ENCODE measurements around the gene PIAS1. TPM values are rescaled to one million over a fixed set of nuclear protein-coding genes. Genes with fewer than 3 reads are reported as not detected.

PIAS1 gene
- total RNA-seq, 2 experiments from 2014 or later = 44.1 to 59.0 TPM

GRCh38 chr15:68010361-68011153 lies 43.6 kb upstream of the PIAS1 start:
- no peaks in the 10 kb centered on the region for H3K79me2 ChIP-seq (ENCODE audit: insufficient read depth, low read depth, low read length)
- H3K9me3 ChIP-seq (ENCODE audit: low read length) = no peaks in the 10 kb centered on the region
- TF ChIP-seq EZH2phosphoT487 (IDR thresholded peaks at IDR 0.05; ENCODE audit: borderline replicate concordance, low read depth, low read length) = no peak
- TF ChIP-seq, protein P1, sequence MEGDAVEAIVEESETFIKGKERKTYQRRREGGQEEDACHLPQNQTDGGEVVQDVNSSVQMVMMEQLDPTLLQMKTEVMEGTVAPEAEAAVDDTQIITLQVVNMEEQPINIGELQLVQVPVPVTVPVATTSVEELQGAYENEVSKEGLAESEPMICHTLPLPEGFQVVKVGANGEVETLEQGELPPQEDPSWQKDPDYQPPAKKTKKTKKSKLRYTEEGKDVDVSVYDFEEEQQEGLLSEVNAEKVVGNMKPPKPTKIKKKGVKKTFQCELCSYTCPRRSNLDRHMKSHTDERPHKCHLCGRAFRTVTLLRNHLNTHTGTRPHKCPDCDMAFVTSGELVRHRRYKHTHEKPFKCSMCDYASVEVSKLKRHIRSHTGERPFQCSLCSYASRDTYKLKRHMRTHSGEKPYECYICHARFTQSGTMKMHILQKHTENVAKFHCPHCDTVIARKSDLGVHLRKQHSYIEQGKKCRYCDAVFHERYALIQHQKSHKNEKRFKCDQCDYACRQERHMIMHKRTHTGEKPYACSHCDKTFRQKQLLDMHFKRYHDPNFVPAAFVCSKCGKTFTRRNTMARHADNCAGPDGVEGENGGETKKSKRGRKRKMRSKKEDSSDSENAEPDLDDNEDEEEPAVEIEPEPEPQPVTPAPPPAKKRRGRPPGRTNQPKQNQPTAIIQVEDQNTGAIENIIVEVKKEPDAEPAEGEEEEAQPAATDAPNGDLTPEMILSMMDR (conservative IDR thresholded peaks at IDR 0.05; ENCODE audit: low read length) = no peak
- intact Hi-C loops (cut with micrococcal nuclease; ENCODE audit: unreplicated experiment) = no loop called here
- H3K4me2 ChIP-seq (ENCODE audit: low read length) = no peak overlapping the region
- no peaks in the 10 kb centered on the region for H3K9me2 ChIP-seq (ENCODE audit: insufficient read depth, low read length)
- H3K4me3 ChIP-seq (ENCODE audit: low read depth, low read length, poor library complexity, severe bottlenecking) = no peak overlapping the region
- no peaks in the 10 kb centered on the region for H3K4me1 ChIP-seq (ENCODE audit: insufficient read depth, low read length, poor library complexity, severe bottlenecking)
- H3K27ac ChIP-seq (ENCODE audit: low read depth, low read length, poor library complexity, severe bottlenecking) = no peak overlapping the region
- no peaks in the 10 kb centered on the region for H4K20me1 ChIP-seq (ENCODE audit: insufficient read depth, low read length)
- BruUV-seq (replicated peaks) = no TSS peak
- ChIA-PET POLR2A (interaction anchor here (0.6 kb wide), 1 partner anchor 64 kb away, joined by 5 read pairs; no protein-coding TSS in a partner anchor), CTCF (ENCODE audit: unreplicated experiment) (no interaction called here)
- no peak for DNase-seq (ENCODE audit: low spot score)
- no peaks in the 10 kb centered on the region for H3K36me3 ChIP-seq (ENCODE audit: insufficient read depth, low read length)
- no peak overlapping the region for H2AFZ ChIP-seq (ENCODE audit: low read length)

GRCh38 chr15:68012911-68013310 lies 41.2 kb upstream of the PIAS1 start:
- DNase-seq (ENCODE audit: low spot score) = no peak
- intact Hi-C loops (cut with micrococcal nuclease; ENCODE audit: unreplicated experiment) = no loop called here
- Histone ChIP-seq H3K9me3 (ENCODE audit: low read length) (no peaks in the 10 kb centered on the region), H2AFZ (ENCODE audit: low read length) (no peak overlapping the region), H3K79me2 (ENCODE audit: insufficient read depth, low read depth, low read length) (no peaks in the 10 kb centered on the region), H3K4me3 (ENCODE audit: low read depth, low read length, poor library complexity, severe bottlenecking) (no peak overlapping the region), H3K36me3 (ENCODE audit: insufficient read depth, low read length) (no peaks in the 10 kb centered on the region), H3K4me2 (ENCODE audit: low read length) (no peak overlapping the region), H3K27ac (ENCODE audit: low read depth, low read length, poor library complexity, severe bottlenecking) (no peak overlapping the region), H3K4me1 (ENCODE audit: insufficient read depth, low read length, poor library complexity, severe bottlenecking) (no peaks in the 10 kb centered on the region), H3K9me2 (ENCODE audit: insufficient read depth, low read length) (no peaks in the 10 kb centered on the region), H4K20me1 (ENCODE audit: insufficient read depth, low read length) (no peaks in the 10 kb centered on the region)
- no TSS peak for BruUV-seq (replicated peaks)
- TF ChIP-seq, protein P1 (conservative IDR thresholded peaks at IDR 0.05; ENCODE audit: low read length) = no peak
- no peak for TF ChIP-seq EZH2phosphoT487 (IDR thresholded peaks at IDR 0.05; ENCODE audit: borderline replicate concordance, low read depth, low read length)
- CTCF ChIA-PET (ENCODE audit: unreplicated experiment) = no interaction called here
- POLR2A ChIA-PET = interaction anchor here (0.9 kb wide), 1 partner anchor 17 kb away, joined by 3 read pairs; no protein-coding TSS in a partner anchor

DNA sequence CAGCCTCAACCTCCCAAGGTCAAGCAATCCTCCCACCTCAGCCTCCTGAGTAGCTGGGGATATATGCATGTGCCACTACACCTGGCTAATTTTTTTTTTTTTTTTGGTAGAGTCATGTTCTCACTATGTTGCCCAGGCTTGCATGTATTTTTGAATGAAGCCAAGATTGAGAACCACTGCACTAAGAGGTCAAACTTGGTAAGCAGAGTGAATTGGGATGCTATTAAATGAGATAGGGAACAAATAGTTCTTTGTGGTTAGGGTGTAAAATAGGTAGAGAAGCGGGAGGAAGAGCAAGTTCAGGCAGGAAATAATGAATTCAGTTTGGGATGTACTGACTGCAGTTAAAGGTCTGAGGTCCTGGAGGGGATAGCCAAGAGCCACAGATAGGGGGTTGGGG lies 39.9 kb upstream of the PIAS1 start:
- ChIA-PET POLR2A (no interaction called here), CTCF (ENCODE audit: unreplicated experiment) (no interaction called here)
- BruUV-seq (replicated peaks) = no TSS peak
- Histone ChIP-seq H3K4me1 (ENCODE audit: insufficient read depth, low read length, poor library complexity, severe bottlenecking) (no peaks in the 10 kb centered on the region), H4K20me1 (ENCODE audit: insufficient read depth, low read length) (no peaks in the 10 kb centered on the region), H3K4me2 (ENCODE audit: low read length) (no peak overlapping the region), H3K4me3 (ENCODE audit: low read depth, low read length, poor library complexity, severe bottlenecking) (no peak overlapping the region), H2AFZ (ENCODE audit: low read length) (no peak overlapping the region), H3K36me3 (ENCODE audit: insufficient read depth, low read length) (no peaks in the 10 kb centered on the region), H3K79me2 (ENCODE audit: insufficient read depth, low read depth, low read length) (no peaks in the 10 kb centered on the region), H3K9me2 (ENCODE audit: insufficient read depth, low read length) (no peaks in the 10 kb centered on the region), H3K9me3 (ENCODE audit: low read length) (no peaks in the 10 kb centered on the region), H3K27ac (ENCODE audit: low read depth, low read length, poor library complexity, severe bottlenecking) (no peak overlapping the region)
- DNase-seq (ENCODE audit: low spot score) = no peak
- TF ChIP-seq, protein P1 (conservative IDR thresholded peaks at IDR 0.05; ENCODE audit: low read length) = no peak
- no peak for TF ChIP-seq EZH2phosphoT487 (IDR thresholded peaks at IDR 0.05; ENCODE audit: borderline replicate concordance, low read depth, low read length)
- intact Hi-C loops (cut with micrococcal nuclease; ENCODE audit: unreplicated experiment) = no loop called here
